ENCODE data around the gene ATXN7L3. TPM values are rescaled to one million over a fixed set of nuclear protein-coding genes. Genes with fewer than 3 reads are reported as not detected.
A peak's percentile ranks its signal among the peaks of the same experiment; 100 is the strongest.
"Not testable (repeated sequence)": the region's sequence is repeated elsewhere in the genome, so short reads cannot be mapped to it uniquely, and the experiment has no call there.

ATXN7L3 gene
- total RNA-seq, 1 donor from 2014 or later: 26.6 TPM

- no peak for ATAC-seq
- DNase-seq (ENCODE audit: low spot score): no peak
Observed at GRCh38 chr17:44176671-44177501, 22.8 kb downstream of the ATXN7L3 start.

- ATAC-seq (no peak), DNase-seq (ENCODE audit: low spot score) (no peak)
Observed at GRCh38 chr17:44176257-44176656, 23.4 kb downstream of the ATXN7L3 start.

- DNase-seq (ENCODE audit: low spot score) (no peak), ATAC-seq (no peak)
Observed at GRCh38 chr17:44174427-44174826, 25.3 kb downstream of the ATXN7L3 start.

- DNase-seq (ENCODE audit: low spot score) (no peak), ATAC-seq (no peak)
Observed at GRCh38 chr17:44171931-44172455, 27.7 kb downstream of the ATXN7L3 start.

GRCh38 chr17:44170499-44171201 is 29.0 kb downstream of the ATXN7L3 start, which contains the start of gene ASB16:
ASB16 (plus strand) TSS chr17:44170704; CDS start chr17:44170790, 86 bp downstream.
- DNase-seq (ENCODE audit: low spot score): no peak
- peak; percentile 6 for ATAC-seq

- DNase-seq (ENCODE audit: low spot score): no peak
- ATAC-seq: no peak
Observed at GRCh38 chr17:44170135-44170498, 29.6 kb downstream of the ATXN7L3 start.

- peak; percentile 67 for DNase-seq (ENCODE audit: low spot score)
- peak; percentile 83 for ATAC-seq
Observed at GRCh38 chr17:44167181-44167861, 32.4 kb downstream of the ATXN7L3 start.

GRCh38 chr17:44164476-44164875 is 35.2 kb downstream of the ATXN7L3 start:
- ATAC-seq: no peak

GRCh38 chr17:44159519-44160210 is 40.0 kb downstream of the ATXN7L3 start:
- DNase-seq (ENCODE audit: low spot score): no peak

More at GRCh38 chr17:44164476-44164875, 35.2 kb downstream of the ATXN7L3 start:
- DNase-seq (ENCODE audit: low spot score): no peak

GRCh38 chr17:44155488-44155887 is 44.2 kb downstream of the ATXN7L3 start:
- no peak for ATAC-seq
- no peak for DNase-seq (ENCODE audit: low spot score)

More at GRCh38 chr17:44159519-44160210, 40.0 kb downstream of the ATXN7L3 start:
- no peak for ATAC-seq

GRCh38 chr17:44152875-44153274 is 46.8 kb downstream of the ATXN7L3 start:
- no peak for ATAC-seq
- no peak for DNase-seq (ENCODE audit: low spot score)

- DNase-seq (ENCODE audit: low spot score) (no peak), ATAC-seq (peak; percentile 65)
Observed at GRCh38 chr17:44149750-44150329, 49.8 kb downstream of the ATXN7L3 start.

GRCh38 chr17:44149066-44149465 is 50.6 kb downstream of the ATXN7L3 start:
- DNase-seq (ENCODE audit: low spot score); ATAC-seq: not testable (repeated sequence)

GRCh38 chr17:44147812-44148211 is 51.9 kb downstream of the ATXN7L3 start:
- ATAC-seq (no peak), DNase-seq (ENCODE audit: low spot score) (no peak)

GRCh38 chr17:44146375-44147346 is 53.0 kb downstream of the ATXN7L3 start:
- ATAC-seq (no peak), DNase-seq (ENCODE audit: low spot score) (no peak)

GRCh38 chr17:44144966-44145739 is 54.5 kb downstream of the ATXN7L3 start:
- ATAC-seq: no peak

GRCh38 chr17:44143921-44144320 is 55.8 kb downstream of the ATXN7L3 start:
- ATAC-seq: not testable (repeated sequence)

More at GRCh38 chr17:44144966-44145739, 54.5 kb downstream of the ATXN7L3 start:
- DNase-seq (ENCODE audit: low spot score): no peak

More at GRCh38 chr17:44143921-44144320, 55.8 kb downstream of the ATXN7L3 start:
- DNase-seq (ENCODE audit: low spot score): not testable (repeated sequence)
